ENCODE data around the gene SLC26A6. TPM values are rescaled to one million over a fixed set of nuclear protein-coding genes. Genes with fewer than 3 reads are reported as not detected.
A peak's percentile ranks its signal among the peaks of the same experiment; 100 is the strongest.

The SLC26A6 gene
- polyA plus RNA-seq, 1 donor from 2014 or later = 1.4 TPM

DNA sequence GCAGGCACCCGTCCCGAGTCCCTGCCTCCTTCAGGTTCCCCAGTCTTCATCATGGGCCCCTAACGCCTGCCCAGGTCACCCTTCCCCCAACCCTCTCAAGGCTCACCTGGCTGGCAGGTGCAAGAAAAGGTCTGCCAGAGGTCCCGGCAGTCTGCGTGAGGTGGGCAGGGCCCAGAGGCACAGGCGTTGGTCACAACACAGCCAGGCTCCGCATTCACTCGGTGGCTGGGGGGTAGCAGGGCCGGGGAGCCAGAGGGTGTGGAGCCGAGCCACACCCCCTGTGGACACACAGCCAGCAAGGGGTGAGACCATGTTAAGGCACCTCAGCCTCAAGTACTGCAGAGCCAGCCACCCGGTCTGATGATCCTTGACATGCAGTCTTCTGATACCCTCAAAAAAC lies 16.5 kb upstream of the SLC26A6 start:
- Mint-ChIP-seq H3K4me3 (no peak overlapping the region), H3K9me3 (no peaks in the 10 kb centered on the region), H3K27me3 (no peaks in the 10 kb centered on the region), H3K27ac (no peak overlapping the region), H3K4me1 (peaks cover 0 to 4% (median 3%) of the 10 kb centered on the region in 3 donors), H3K36me3 (peaks cover 3% of the 10 kb centered on the region)

DNA sequence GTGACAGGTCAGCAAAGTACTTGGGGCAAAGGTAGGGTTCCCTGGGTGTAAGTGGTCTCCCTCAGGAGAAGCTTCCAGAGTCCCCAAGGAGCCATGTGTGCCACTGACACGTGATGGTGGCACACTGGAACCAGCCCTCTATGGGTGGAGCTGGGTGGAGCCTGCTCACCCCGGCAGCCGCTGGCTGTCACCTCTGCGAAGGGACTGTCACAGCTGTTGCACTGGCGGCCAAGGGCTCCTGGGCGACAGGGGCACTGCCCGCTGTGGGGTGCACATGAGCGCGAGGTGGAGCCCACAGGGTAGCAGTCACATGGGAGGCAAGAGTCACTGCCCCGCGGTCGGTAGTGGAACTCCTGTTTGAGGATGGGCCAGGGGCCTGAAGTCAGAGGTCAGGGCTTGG lies 15.5 kb upstream of the SLC26A6 start:
- Mint-ChIP-seq H3K4me3 (peak overlapping the region in 1 of 4 donors; percentile 48), H3K4me1 (peaks cover 0 to 4% (median 3%) of the 10 kb centered on the region in 3 donors), H3K27me3 (no peaks in the 10 kb centered on the region), H3K27ac (no peak overlapping the region), H3K9me3 (no peaks in the 10 kb centered on the region), H3K36me3 (peaks cover 3% of the 10 kb centered on the region)

DNA sequence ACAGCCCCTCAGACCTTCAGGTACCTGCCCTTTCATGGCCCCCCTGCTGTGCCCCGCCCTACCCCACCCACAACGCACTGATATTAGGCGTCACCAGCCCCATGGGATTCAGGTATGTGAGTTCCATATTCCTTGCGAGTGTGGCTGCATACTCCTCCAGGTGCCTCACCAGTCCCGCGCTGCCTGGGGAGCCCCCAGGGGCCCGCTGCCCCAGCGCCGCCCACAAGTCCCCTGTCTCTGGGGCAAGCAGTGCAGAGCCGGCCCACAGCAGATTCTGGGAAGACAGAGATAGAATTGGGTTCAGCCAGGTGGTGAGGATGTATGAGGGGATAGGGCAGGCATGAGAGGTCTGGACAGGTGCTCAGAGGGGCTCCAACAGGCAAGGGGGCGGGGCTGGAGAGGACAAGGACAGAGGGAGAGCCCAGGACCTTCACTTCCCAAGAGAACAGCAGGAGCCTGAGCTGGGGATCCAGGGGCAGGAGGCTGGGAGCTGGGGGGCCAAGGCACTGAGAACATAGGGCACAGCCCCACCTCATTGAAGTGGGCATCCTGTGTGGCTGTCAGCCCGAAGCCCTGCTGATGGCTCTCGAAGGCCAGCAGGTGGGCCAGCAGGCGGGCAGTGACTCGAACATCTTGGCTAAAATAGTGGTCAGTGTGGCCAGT lies 13.1 kb upstream of the SLC26A6 start:
- H3K9me3 Mint-ChIP-seq = no peaks in the 10 kb centered on the region
- no peak overlapping the region for H3K27ac Mint-ChIP-seq
- H3K4me1 Mint-ChIP-seq = peaks cover 0 to 2% (median 0%) of the 10 kb centered on the region in 3 donors
- H3K36me3 Mint-ChIP-seq = peaks cover 2% of the 10 kb centered on the region
- H3K4me3 Mint-ChIP-seq = no peak overlapping the region
- H3K27me3 Mint-ChIP-seq = no peaks in the 10 kb centered on the region

DNA sequence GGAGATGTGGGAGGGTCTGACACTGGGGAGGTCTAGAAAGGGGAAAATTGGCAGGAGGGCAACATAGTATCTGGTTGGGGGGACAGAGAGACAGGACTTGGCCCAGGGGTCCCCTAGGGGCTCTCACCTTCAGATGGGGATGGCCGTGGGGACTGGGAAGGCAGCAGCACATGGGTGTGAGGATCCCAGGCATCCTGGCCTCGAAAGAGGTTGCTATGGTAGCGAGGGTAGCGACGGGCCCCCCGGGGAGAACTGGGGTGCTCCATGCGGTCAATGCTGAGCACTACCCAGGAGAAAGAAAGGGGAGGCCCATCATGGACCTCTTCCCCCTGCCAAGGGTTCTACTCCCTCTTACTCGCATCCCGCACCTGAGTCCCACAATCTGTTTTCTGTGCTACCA lies 12.5 kb upstream of the SLC26A6 start:
- no peaks in the 10 kb centered on the region for H3K36me3 Mint-ChIP-seq

DNA sequence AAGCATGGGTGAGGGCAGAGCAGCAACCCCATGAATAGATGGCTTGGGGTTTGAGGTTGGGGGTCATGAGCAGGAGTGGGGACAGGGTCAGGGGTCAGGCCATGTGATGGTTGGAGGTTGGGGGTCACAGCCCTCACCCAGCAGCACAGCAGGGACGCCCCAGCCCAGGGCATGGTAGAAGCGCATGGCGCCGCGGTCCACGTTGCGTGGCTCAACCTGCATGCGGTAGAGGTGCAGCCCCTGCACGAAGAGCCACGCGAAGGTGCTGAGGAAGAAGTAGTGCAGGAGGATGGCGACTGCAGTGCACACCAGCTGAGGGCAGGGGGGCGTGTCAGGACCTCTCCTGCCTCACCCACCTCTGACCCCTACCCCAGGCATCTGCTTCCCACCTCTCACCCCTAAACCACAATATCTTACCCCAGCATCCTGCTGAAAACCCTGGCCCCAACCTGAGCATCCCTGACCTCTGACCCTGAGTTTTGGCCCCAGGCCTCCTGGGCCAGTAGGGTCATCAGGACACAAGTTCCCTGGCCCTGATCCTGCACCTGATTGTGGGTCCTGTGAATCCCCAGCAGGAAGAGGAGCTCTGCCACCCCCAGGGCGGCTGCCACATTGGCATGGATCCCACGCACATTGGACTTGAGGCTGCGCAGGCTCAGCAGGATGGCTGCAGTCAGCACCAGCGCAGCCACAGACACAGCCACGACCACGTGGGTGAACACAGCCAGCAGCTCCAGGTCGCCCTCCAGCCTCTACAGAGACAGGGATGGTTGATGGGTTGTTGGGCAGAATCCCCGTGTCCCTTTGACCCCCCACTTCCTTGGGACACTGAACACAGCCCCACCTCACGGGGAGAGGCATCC lies 9.9 kb upstream of the SLC26A6 start:
- Mint-ChIP-seq H3K27ac (no peak overlapping the region), H3K4me3 (no peak overlapping the region), H3K36me3 (no peaks in the 10 kb centered on the region), H3K4me1 (no peaks in the 10 kb centered on the region), H3K9me3 (no peaks in the 10 kb centered on the region), H3K27me3 (peaks cover 2% of the 10 kb centered on the region)

More for the DNA sequence above, 12.5 kb upstream of the SLC26A6 start:
- Mint-ChIP-seq H3K4me1 (peaks cover 0 to 2% (median 0%) of the 10 kb centered on the region in 3 donors), H3K27me3 (no peaks in the 10 kb centered on the region), H3K4me3 (no peak overlapping the region), H3K9me3 (no peaks in the 10 kb centered on the region), H3K27ac (no peak overlapping the region)

DNA sequence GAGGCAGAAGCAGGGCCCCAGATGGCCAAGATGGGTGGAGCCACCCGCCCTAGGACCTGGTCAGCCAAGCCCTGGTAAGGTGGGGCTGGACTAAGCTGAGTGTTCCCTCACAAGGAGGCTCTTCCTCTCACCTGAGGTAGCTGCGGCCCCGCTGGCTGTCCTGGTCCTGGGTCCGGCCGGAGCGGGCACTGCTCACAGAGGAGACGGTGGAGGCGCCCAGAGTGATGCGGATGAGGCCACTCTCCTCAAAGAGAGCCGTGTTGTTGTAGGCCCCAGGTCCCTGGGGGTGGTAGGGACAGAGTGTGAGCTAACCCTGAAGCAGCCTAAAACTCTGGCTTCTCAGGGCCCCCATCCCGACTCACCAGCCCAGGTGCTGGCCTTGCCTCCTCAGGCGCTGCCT lies 7.3 kb upstream of the SLC26A6 start:
- H3K4me1 Mint-ChIP-seq = no peaks in the 10 kb centered on the region
- no peaks in the 10 kb centered on the region for H3K9me3 Mint-ChIP-seq
- no peak overlapping the region for H3K27ac Mint-ChIP-seq
- H3K4me3 Mint-ChIP-seq = no peak overlapping the region
- peaks cover 2% of the 10 kb centered on the region for H3K27me3 Mint-ChIP-seq
- H3K36me3 Mint-ChIP-seq = no peaks in the 10 kb centered on the region

DNA sequence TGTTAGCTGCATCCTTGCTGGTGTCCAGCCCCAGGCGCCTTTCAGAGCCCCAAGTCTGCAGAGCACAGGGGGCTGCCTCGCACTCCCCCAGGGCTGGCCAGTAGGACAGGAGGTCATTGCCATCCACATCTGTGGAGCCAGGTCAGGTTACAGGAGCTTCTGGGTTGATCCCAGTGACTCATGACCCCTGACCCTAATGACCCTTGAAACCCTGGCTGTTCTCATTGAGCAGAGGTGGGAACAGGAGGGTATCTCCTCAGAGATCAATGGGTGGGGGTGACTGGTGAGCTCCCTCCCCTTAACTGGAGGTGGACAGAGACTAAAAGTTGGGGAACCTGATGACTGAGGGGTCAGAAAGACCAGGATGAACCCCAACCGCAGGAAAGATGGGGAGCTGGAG lies 6.1 kb upstream of the SLC26A6 start:
- Mint-ChIP-seq H3K36me3 (no peaks in the 10 kb centered on the region), H3K27me3 (peaks cover 2% of the 10 kb centered on the region), H3K9me3 (no peaks in the 10 kb centered on the region)

DNA sequence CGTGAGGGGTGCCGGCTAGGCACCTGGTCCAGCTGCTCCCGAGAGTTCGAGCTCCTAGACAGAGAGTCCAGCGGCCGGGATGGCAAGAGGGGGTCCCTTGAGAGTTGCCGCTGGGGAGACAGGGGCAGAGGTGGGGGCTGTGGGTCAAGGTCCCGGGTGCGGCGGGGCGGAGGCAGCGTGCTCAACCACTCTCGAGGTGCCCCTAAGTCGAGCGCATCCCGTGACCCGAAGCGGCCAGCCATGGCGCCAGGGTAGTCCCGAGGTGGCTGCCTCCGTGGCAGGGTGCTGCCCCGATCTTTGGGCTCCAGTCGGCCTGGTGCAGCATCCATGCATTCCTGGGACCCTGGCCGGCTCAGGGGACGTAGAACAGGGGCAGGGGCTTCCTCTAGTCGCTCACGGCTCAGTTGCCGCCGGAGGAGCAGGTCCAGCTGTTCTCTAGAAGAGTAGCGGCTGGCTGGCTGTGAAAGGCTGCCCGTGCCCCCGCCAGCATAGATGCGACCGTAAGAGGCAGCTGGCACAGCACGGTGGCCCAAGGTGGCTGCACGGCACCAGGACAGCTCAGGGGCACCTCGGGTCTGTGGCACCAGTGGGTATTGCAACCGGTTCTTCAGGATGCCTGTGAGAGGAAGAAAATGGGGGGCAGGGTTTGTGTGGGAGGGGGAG lies 4.8 kb upstream of the SLC26A6 start:
- peaks cover 0 to 5% (median 0%) of the 10 kb centered on the region in 3 donors for H3K4me1 Mint-ChIP-seq
- peaks cover 2% of the 10 kb centered on the region for H3K27me3 Mint-ChIP-seq
- no peaks in the 10 kb centered on the region for H3K9me3 Mint-ChIP-seq
- H3K4me3 Mint-ChIP-seq = no peak overlapping the region
- H3K36me3 Mint-ChIP-seq = no peaks in the 10 kb centered on the region
- H3K27ac Mint-ChIP-seq = no peak overlapping the region

More for the DNA sequence above, 6.1 kb upstream of the SLC26A6 start:
- H3K4me3 Mint-ChIP-seq = no peak overlapping the region
- H3K4me1 Mint-ChIP-seq = no peaks in the 10 kb centered on the region
- H3K27ac Mint-ChIP-seq = no peak overlapping the region

DNA sequence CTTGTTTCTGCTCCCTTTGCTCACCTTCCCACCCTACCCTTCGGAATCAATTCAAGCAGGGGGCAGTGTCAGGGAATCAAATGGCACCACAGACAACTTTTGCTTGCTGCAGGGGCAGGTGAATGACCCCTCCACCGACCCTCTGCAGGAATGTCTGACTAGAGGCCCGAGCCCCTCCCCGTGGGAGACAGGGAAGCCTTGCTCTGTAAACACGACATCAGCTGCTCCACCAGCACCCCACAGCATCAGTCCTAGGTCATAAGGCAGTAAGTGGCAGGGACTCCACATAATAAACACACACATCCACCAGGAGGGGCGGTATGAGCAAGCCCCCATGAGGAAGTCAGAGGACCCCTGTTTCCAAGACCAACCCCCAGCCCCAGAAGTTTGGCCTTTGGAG lies 2.0 kb upstream of the SLC26A6 start:
- no peaks in the 10 kb centered on the region for H3K9me3 Mint-ChIP-seq
- peaks cover 2 to 6% (median 6%) of the 10 kb centered on the region in 3 donors for H3K4me1 Mint-ChIP-seq
- peak overlapping the region in 3 of 4 donors; percentile 30 to 71 (median 68) for H3K4me3 Mint-ChIP-seq
- peak overlapping the region in 1 of 3 donors; percentile 35 for H3K27ac Mint-ChIP-seq
- peaks cover 2% of the 10 kb centered on the region for H3K27me3 Mint-ChIP-seq
- H3K36me3 Mint-ChIP-seq = no peaks in the 10 kb centered on the region

DNA sequence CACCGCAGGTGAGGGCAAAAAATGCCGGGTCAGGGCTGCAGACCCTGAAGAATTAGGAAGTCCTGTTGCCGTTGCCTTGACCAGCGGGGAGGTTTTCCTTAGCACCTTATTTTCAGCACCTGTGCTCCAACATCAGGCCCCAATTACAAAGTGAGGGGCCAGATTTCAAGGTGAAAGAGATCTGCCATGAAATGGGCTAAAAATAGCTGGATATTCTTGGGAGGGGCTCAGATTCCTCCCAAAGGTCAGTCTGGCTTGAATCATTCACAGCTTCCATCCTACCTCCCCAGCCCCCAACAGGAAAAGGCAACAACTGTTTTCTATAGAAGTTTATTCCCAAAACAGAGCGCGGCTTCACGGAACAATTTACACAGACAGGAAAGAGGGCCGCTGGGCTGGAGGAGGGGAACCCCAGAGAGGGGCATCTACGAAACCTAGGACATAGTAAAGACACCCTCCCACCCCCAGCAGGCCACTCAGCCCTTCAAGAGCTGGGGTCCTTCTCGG lies 941 bp upstream of the SLC26A6 start:
- Mint-ChIP-seq H3K36me3 (no peaks in the 10 kb centered on the region), H3K27ac (no peak overlapping the region), H3K9me3 (no peaks in the 10 kb centered on the region), H3K4me3 (peak overlapping the region; percentile 89 to 97 (median 94)), H3K27me3 (no peaks in the 10 kb centered on the region), H3K4me1 (peaks cover 2 to 6% (median 6%) of the 10 kb centered on the region in 3 donors)

DNA sequence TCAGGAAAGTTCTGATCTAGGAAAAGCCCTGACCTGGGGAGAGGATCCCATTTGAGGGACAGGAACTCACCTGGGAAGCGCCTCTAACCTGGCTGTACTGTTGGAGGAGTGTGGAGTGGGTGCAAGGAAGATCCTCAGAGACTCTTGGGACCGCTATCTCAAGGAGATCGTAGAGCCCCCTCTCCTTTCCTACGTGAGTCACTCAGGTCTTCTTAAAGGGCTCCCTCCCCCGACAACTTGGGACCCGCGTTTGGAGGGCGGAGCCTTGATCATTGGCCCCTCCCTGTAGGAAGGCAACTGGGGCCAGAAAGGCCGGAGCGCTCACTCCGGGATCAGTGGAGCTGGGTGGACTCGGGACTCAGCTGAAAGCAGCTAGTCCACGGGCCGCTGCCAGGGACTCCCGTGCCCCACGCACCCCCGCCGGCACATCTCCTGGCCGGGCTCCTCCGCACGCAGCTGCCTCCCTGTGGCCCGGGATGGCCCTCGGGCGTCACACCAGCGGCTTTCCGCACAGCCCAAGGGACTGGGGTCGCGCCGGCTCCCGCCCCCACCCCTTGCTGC lies 520 bp downstream of the SLC26A6 start:
- Mint-ChIP-seq H3K36me3 (peaks cover 2% of the 10 kb centered on the region), H3K9me3 (no peaks in the 10 kb centered on the region), H3K4me1 (peaks cover 3 to 6% (median 6%) of the 10 kb centered on the region in 3 donors), H3K4me3 (peak overlapping the region; percentile 89 to 97 (median 94)), H3K27ac (no peak overlapping the region), H3K27me3 (no peaks in the 10 kb centered on the region)

DNA sequence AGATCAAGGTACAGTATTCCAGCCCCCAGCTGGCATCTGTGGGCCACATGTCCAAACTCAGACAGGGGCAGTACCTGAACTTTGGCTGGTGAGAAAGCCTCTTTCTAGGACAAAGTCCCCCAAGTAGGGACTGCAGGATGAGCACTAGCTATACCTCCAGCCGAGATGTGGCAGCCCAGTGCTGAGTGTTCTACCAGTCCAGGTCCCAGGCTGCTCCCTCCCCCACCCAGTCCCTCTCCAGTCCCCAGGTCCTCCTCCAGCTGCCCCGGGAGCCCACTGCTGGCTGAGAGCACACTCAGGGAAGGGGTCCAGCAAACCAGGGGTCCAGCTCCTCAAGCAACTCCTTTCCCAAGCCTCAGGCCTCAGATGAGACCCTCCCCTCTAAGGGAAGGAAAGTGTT lies 1.5 kb downstream of the SLC26A6 start:
- peak overlapping the region in 2 of 4 donors; percentile 9 to 94 for H3K4me3 Mint-ChIP-seq
- H3K27me3 Mint-ChIP-seq = no peaks in the 10 kb centered on the region
- peaks cover 2% of the 10 kb centered on the region for H3K36me3 Mint-ChIP-seq
- H3K4me1 Mint-ChIP-seq = peaks cover 3 to 6% (median 6%) of the 10 kb centered on the region in 3 donors
- no peak overlapping the region for H3K27ac Mint-ChIP-seq
- no peaks in the 10 kb centered on the region for H3K9me3 Mint-ChIP-seq

DNA sequence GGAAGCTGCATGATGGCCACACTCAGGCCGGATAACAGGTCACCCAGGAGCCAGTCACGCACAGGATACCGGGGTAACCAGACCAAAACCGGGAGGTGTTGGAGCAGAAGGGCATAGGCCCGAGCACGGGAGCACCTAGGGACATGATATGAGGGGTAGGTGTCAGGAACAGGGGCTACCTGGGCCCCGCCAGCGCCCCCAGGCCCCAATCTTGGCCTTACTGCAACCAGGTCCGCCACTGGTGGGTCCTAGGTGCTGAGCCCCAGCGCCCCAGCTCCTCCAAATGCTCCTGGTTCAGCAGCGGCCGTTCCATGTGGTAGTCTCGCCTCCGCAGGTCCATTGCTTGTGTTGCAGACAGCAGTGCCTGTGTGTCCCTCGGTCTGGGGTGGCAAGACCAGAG lies 2.0 kb downstream of the SLC26A6 start:
- no peaks in the 10 kb centered on the region for H3K27me3 Mint-ChIP-seq
- H3K27ac Mint-ChIP-seq = no peak overlapping the region
- peaks cover 3 to 6% (median 6%) of the 10 kb centered on the region in 3 donors for H3K4me1 Mint-ChIP-seq
- H3K4me3 Mint-ChIP-seq = peak overlapping the region in 3 of 4 donors; percentile 9 to 94 (median 48)
- H3K9me3 Mint-ChIP-seq = no peaks in the 10 kb centered on the region
- peaks cover 2% of the 10 kb centered on the region for H3K36me3 Mint-ChIP-seq

DNA sequence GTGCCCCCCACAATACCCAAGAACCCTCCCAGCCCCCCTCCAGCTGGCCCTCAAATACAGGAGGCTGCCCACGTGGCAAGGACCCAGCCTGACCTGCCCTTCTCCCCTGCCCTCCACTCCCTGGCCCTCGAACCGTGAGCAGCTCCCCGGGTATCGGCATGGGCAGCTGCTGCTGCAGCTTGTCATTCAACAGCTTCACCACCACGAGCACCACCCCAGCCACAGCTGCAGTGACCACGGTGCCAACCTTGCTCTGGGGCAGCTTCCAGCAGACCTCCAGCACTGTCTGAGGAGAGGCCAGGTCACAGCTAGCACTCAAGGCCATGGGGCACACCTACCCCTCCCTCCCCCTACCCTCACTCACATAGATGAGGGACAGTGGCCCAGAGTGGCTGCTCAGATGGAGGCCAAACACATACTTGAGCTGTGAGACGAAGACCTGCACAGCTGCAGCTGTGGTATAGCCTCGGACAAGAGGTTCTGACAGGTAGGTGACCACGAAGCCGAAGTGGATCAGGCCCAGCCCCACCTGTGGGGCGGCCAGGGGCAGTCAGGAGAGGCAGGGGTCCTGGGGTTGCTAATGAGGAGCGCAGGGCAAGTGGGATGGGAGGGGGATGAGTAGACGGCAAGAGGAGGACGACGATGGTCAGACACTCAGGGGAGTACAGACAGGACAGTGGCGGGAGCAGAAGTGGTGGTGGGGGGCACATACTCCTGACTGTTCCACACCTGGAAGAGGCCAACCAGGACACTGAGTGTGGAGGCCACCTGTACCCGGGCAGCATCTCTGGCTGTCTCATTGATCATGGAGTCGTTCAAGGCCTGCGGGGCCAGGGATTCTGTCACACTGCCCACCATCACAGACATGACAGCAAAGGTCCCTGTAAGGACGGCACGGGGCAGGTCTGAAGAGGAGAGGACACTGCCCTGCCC lies 3.5 kb downstream of the SLC26A6 start:
- Mint-ChIP-seq H3K4me1 (peaks cover 3 to 6% (median 6%) of the 10 kb centered on the region in 3 donors), H3K4me3 (no peak overlapping the region)

More for the DNA sequence above, 3.5 kb downstream of the SLC26A6 start:
- Mint-ChIP-seq H3K9me3 (no peaks in the 10 kb centered on the region), H3K36me3 (peaks cover 7% of the 10 kb centered on the region), H3K27ac (peak overlapping the region in 1 of 3 donors; percentile 78), H3K27me3 (no peaks in the 10 kb centered on the region)

Data from IgD-negative memory B cell (primary cell).